A549 (cell line): ENCODE data around the gene PLCB1. TPM values are rescaled to one million over a fixed set of nuclear protein-coding genes. Genes with fewer than 3 reads are reported as not detected.

ENCODE experiments used
- ATAC-seq, 2 experiments: fragments of 200-7000 bp in 1 of 2; fragments of >200 bp in 1 of 2; cut with Nextera tagmentation in 1 of 2; cut with Tn5 transposase in 1 of 2; 3 replicates each; pipeline versions ENCODE4 v1.8.0 to v1.9.1; 2018 to 2020; ENCODE audit warnings: mild to moderate bottlenecking in 1 of 2, moderate library complexity in 1 of 2
- CTCF ChIA-PET: fragments of 300-600 bp; sonication (Branson Sonifier 250); formaldehyde crosslinking; extraction: SDS; loops from one replicate; lab custom pipeline; 2021; ENCODE audit warnings: antibody characterized with exemption, inconsistent platforms; lab: Yijun Ruan, JAX
- POLR2A ChIA-PET: fragments of 350-600 bp; formaldehyde crosslinking; extraction: SDS; loops from one replicate; lab custom pipeline; 2021; ENCODE audit warnings: antibody characterized with exemption, inconsistent platforms; lab: Yijun Ruan, JAX
- DNase-seq, 2 experiments: peaks; one replicate each; pipeline versions ENCODE4 v3.0.0 to v3.0.0-alpha.2; 2011 to 2016; ENCODE audit warnings: low read depth in 1 of 2, low spot score in 1 of 2
- FAIRE-seq: peaks from 2 replicates; lab custom pipeline; 2011; peaks lifted over from hg19 to GRCh38; lab: Jason Lieb, UNC
- H3K27ac ChIP-seq, 2 experiments: fragments of >200 bp; sonication (Bioruptor Twin); formaldehyde crosslinking; 3 replicates each; pipeline ENCODE4 v1.5.1; 2016 to 2017
- H3K4me1 ChIP-seq: fragments of >200 bp; sonication (Bioruptor Twin); formaldehyde crosslinking; 3 replicates; pipeline ENCODE4 v1.6.1; 2016
- H3K4me2 ChIP-seq: fragments of >200 bp; sonication (Bioruptor Twin); formaldehyde crosslinking; 3 replicates; pipeline ENCODE4 v1.6.1; 2016
- H3K4me3 ChIP-seq: fragments of >200 bp; sonication (Bioruptor Twin); formaldehyde crosslinking; 3 replicates; pipeline ENCODE4 v1.5.1; 2016
- H3K9me3 ChIP-seq: fragments of >200 bp; sonication (Bioruptor Twin); formaldehyde crosslinking; 3 replicates; pipeline ENCODE4 v1.6.1; 2016
- CBX2 ChIP-seq: fragments of 200-600 bp; sonication (generic); IDR thresholded peaks from 2 replicates; pipeline ENCODE4 v1.6.1; 2016; ENCODE audit warnings: low read depth, mild to moderate bottlenecking, borderline replicate concordance
- CHD2 ChIP-seq: fragments of 150-350 bp; IDR thresholded peaks from 2 replicates; pipeline ENCODE4 v1.6.1; 2014; ENCODE audit warnings: low read length; ENCODE audit not compliant: partially characterized antibody
- CTCF ChIP-seq: fragments of >200 bp; sonication (Bioruptor Twin); formaldehyde crosslinking; IDR thresholded peaks from 3 replicates; pipeline ENCODE4 v1.5.1; 2016
- EHF ChIP-seq: fragments of 250-450 bp; sonication (Bioruptor Pico); IDR thresholded peaks from 2 replicates; pipeline ENCODE4 v1.5.0; 2020; ENCODE audit warnings: mild to moderate bottlenecking
- FOSB ChIP-seq: fragments of 250-450 bp; sonication (Bioruptor Pico); IDR thresholded peaks from 2 replicates; pipeline ENCODE4 v1.5.0; 2020; ENCODE audit warnings: mild to moderate bottlenecking, moderate library complexity
- FOXS1 ChIP-seq: fragments of 250-450 bp; sonication (Bioruptor Pico); IDR thresholded peaks from 2 replicates; pipeline ENCODE4 v1.5.0; 2020; ENCODE audit warnings: mild to moderate bottlenecking, moderate library complexity
- HEYL ChIP-seq: fragments of 250-450 bp; sonication (Bioruptor Pico); IDR thresholded peaks from 2 replicates; pipeline ENCODE4 v1.8.0; 2021; ENCODE audit warnings: mild to moderate bottlenecking, moderate library complexity
- HOXB5 ChIP-seq: fragments of 250-450 bp; sonication (Bioruptor Pico); IDR thresholded peaks from 2 replicates; pipeline ENCODE4 v1.5.0; 2020; ENCODE audit warnings: mild to moderate bottlenecking, moderate library complexity
- KDM5A ChIP-seq: fragments of 200-600 bp; sonication (generic); IDR thresholded peaks from 2 replicates; pipeline ENCODE4 v1.6.1; 2016; ENCODE audit warnings: antibody characterized with exemption, mild to moderate bottlenecking
- MAFK ChIP-seq: fragments of 450-650 bp; IDR thresholded peaks from 2 replicates; pipeline ENCODE4 v1.6.1; 2014; ENCODE audit not compliant: partially characterized antibody
- RAD21 ChIP-seq, 2 experiments: fragments of >200 bp in 1 of 2; sonication (Bioruptor Twin) in 1 of 2; formaldehyde crosslinking in 1 of 2; IDR thresholded peaks in 1 of 2; conservative IDR thresholded peaks in 1 of 2; 2 replicates in 1 of 2; 3 replicates in 1 of 2; pipeline ENCODE4 v1.6.1; 2012 to 2018; ENCODE audit warnings: inconsistent platforms in 1 of 2
- RCOR1 ChIP-seq: fragments of 150-350 bp; IDR thresholded peaks from 2 replicates; pipeline ENCODE4 v1.6.1; 2014; ENCODE audit warnings: antibody characterized with exemption, low read length, low read depth
- REST ChIP-seq: fragments of 200-600 bp; sonication (generic); IDR thresholded peaks from 2 replicates; pipeline ENCODE4 v1.6.1; 2016; ENCODE audit warnings: antibody characterized with exemption, mild to moderate bottlenecking, moderate library complexity
- SMC3 ChIP-seq: fragments of >200 bp; sonication (Bioruptor Twin); formaldehyde crosslinking; IDR thresholded peaks from 3 replicates; pipeline ENCODE4 v1.6.1; 2018; ENCODE audit warnings: inconsistent platforms
- TP53 ChIP-seq: fragments of 250-450 bp; sonication (Bioruptor Pico); IDR thresholded peaks from 2 replicates; pipeline ENCODE4 v1.5.0; 2021; ENCODE audit warnings: mild to moderate bottlenecking, moderate library complexity
- ZFP36 ChIP-seq: fragments of 450-650 bp; IDR thresholded peaks from 2 replicates; pipeline ENCODE4 v1.6.1; 2014; ENCODE audit warnings: borderline replicate concordance; ENCODE audit not compliant: partially characterized antibody
- ZNF302 ChIP-seq: fragments of 250-450 bp; sonication (Bioruptor Pico); IDR thresholded peaks from 2 replicates; pipeline ENCODE4 v1.9.0; 2021; ENCODE audit warnings: inconsistent platforms, mild to moderate bottlenecking, moderate library complexity
- WGBS: methylation state at CpG from one replicate; pipeline ENCODE4 v1.1.6; 2017; ENCODE audit errors: missing lambda C conversion rate; 5-methylcytosine and 5-hydroxymethylcytosine counted together
- polyA plus RNA-seq, 4 experiments: library from polyadenylated mRNA; depleted of rRNA in 3 of 4; stranded (reverse); fragments of >200 nt; fragmentation: RNase III in 1 of 4; extraction: RNeasy Plus Mini Kit Qiagen cat#74134 plus additional on column Dnase treatment in 1 of 4; gene quantifications; 2 replicates in 3 of 4; 3 replicates in 1 of 4; pipeline ENCODE4 v1.2.3, GENCODE V29; 2011 to 2017
- TF ChIP-seq, protein P1 (sequence below): IDR thresholded peaks from 2 replicates; pipeline ENCODE4 v1.6.1; 2012; ENCODE audit warnings: low read depth, borderline replicate concordance
- TF ChIP-seq, protein P2 (sequence below): IDR thresholded peaks from 2 replicates; pipeline ENCODE4 v1.6.1; 2012

The PLCB1 gene
- polyA plus RNA-seq, 2 of the 4 experiments (the other 2 are of a cell fraction) = 0.97 to 6.3 TPM

DNA sequence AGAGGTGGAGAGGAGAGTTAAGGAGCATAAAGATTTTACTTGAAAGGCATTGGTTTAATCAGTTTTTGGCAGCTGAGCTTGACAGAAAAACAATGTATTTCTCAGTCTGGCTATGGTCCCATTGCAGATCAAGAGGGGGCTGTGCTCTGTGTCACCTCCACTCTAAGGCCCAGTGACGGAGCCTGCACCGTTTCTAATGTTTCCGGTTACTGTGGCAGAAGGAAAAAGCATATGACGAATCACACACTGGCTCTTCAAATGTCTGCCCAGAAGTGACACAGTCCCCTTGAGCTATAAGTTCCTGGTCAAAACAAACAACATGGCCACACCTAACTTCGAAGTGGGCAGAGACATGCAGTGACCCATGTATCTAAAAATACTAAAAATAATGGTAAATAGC, 372.0 kb downstream of the PLCB1 start (continued):
- no peak for TF ChIP-seq REST
- TF ChIP-seq CBX2 = no peak
- no peak for TF ChIP-seq SMC3

GRCh38 chr20:8505476-8506200, 373.6 kb downstream of the PLCB1 start:
- POLR2A ChIA-PET = no interaction called here
- H3K4me3 ChIP-seq = no peak overlapping the region
- ATAC-seq (no peak), DNase-seq (no peak), FAIRE-seq (no peak)
- TF ChIP-seq RCOR1 (no peak), TP53 (no peak), FOSB (no peak), EHF (CRISPR knock-in tag) (no peak), CHD2 (no peak), KDM5A (no peak), CTCF (no peak)
- TF ChIP-seq, protein P1, sequence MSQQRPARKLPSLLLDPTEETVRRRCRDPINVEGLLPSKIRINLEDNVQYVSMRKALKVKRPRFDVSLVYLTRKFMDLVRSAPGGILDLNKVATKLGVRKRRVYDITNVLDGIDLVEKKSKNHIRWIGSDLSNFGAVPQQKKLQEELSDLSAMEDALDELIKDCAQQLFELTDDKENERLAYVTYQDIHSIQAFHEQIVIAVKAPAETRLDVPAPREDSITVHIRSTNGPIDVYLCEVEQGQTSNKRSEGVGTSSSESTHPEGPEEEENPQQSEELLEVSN = no peak
- H3K27ac ChIP-seq = no peak overlapping the region
- WGBS = 15% methylated on average over 4 of the region's 4 CpGs
- no peaks in the 10 kb centered on the region; the same call in 2 of the 3 replicates for H3K9me3 ChIP-seq
- CTCF ChIA-PET = no interaction called here
- no peaks in the 10 kb centered on the region for H3K4me1 ChIP-seq
- no peak overlapping the region for H3K4me2 ChIP-seq

GRCh38 chr20:8507231-8507630, 375.2 kb downstream of the PLCB1 start:
- FAIRE-seq = no peak
- TF ChIP-seq HEYL (CRISPR knock-in tag) = no peak
- TF ChIP-seq MAFK = peak; percentile 90
- POLR2A ChIA-PET = no interaction called here
- H3K4me2 ChIP-seq = no peak overlapping the region
- no peak overlapping the region for H3K4me3 ChIP-seq
- no peaks in the 10 kb centered on the region for H3K4me1 ChIP-seq
- WGBS = 19% methylated on average over 3 of the region's 3 CpGs
- CTCF ChIA-PET = no interaction called here
- no peak overlapping the region for H3K27ac ChIP-seq
- ATAC-seq = no peak
- no peaks in the 10 kb centered on the region; the same call in 2 of the 3 replicates for H3K9me3 ChIP-seq
- no peak for DNase-seq

DNA sequence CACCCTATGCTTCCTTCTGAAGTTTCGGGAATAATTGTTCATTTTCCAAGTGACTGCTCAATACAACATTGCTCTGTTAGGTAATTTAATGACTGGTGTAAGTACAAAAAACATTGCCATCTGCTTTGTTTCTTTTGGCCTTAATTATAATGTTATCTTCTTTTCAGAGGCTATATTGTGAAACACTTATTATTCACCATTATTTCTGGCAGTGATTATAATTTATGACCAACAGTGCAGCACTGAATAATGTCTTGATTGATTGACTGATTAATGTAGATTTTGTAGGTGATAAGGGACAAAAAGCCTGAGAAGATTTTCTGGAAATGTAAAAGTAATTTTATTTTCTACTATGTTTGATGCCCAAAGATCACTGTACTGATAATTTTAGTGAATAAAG, 377.7 kb downstream of the PLCB1 start:
- FAIRE-seq (peak; percentile 59), DNase-seq (no peak), ATAC-seq (no peak)
- ChIA-PET POLR2A (no interaction called here), CTCF (interaction anchor here (0.6 to 0.7 kb wide), 2 partner anchors 14 to 71 kb away, joined by 3 read pairs; no protein-coding TSS in a partner anchor)
- Histone ChIP-seq H3K9me3 (no peaks in the 10 kb centered on the region; the same call in 2 of the 3 replicates), H3K27ac (no peak overlapping the region), H3K4me2 (peak overlapping the region; percentile 38; the same call in 2 of the 3 replicates), H3K4me1 (no peaks in the 10 kb centered on the region), H3K4me3 (no peak overlapping the region)
- WGBS = 8% methylated on average over 1 of the region's 1 CpG
- TF ChIP-seq RAD21 (conservative IDR thresholded peaks at IDR 0.05 in 1 of 2, IDR thresholded peaks at IDR 0.05 in 1 of 2) = no peak
- no peak for TF ChIP-seq CTCF
- TF ChIP-seq, protein P2, sequence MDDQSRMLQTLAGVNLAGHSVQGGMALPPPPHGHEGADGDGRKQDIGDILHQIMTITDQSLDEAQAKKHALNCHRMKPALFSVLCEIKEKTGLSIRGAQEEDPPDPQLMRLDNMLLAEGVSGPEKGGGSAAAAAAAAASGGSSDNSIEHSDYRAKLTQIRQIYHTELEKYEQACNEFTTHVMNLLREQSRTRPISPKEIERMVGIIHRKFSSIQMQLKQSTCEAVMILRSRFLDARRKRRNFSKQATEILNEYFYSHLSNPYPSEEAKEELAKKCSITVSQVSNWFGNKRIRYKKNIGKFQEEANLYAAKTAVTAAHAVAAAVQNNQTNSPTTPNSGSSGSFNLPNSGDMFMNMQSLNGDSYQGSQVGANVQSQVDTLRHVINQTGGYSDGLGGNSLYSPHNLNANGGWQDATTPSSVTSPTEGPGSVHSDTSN = no peak
- no peak for TF ChIP-seq ZNF302 (CRISPR knock-in tag)
- no peak for TF ChIP-seq HOXB5
- TF ChIP-seq ZFP36 = no peak
- TF ChIP-seq FOXS1 (CRISPR knock-in tag) = no peak
